Adipocyte (in vitro differentiated cells): ENCODE data around the gene B4GALT5.
"Not testable (repeated sequence)": the region's sequence is repeated elsewhere in the genome, so short reads cannot be mapped to it uniquely, and the experiment has no call there.

ENCODE experiments used
- DNase-seq: peaks from one replicate; pipeline ENCODE4 v3.0.0-alpha.2; 2015; ENCODE audit warnings: low read depth
- H3K27me3 ChIP-seq: replicated peaks from 2 replicates; pipeline ENCODE4 v1.7.0; 2013; ENCODE audit warnings: mild to moderate bottlenecking, low read length, moderate library complexity; ENCODE audit not compliant: control insufficient read depth, insufficient read depth
- H3K36me3 ChIP-seq: 2 replicates; pipeline ENCODE4 v1.7.0; 2013; ENCODE audit warnings: low read length, mild to moderate bottlenecking, moderate library complexity; ENCODE audit not compliant: control insufficient read depth, insufficient read depth, severe bottlenecking
- H3K4me1 ChIP-seq: 2 replicates; pipeline ENCODE4 v1.7.0; 2013; ENCODE audit warnings: mild to moderate bottlenecking, low read length, moderate library complexity; ENCODE audit not compliant: control insufficient read depth, insufficient read depth
- H3K4me3 ChIP-seq: 2 replicates; pipeline ENCODE4 v1.7.0; 2013; ENCODE audit warnings: mild to moderate bottlenecking, low read length, moderate library complexity
- H3K9ac ChIP-seq: 2 replicates; pipeline ENCODE4 v1.7.0; 2013; ENCODE audit warnings: mild to moderate bottlenecking, low read length, moderate library complexity
- H3K9me3 ChIP-seq: 2 replicates; pipeline ENCODE4 v1.7.0; 2013; ENCODE audit warnings: mild to moderate bottlenecking, low read length, moderate library complexity; ENCODE audit not compliant: control insufficient read depth

Gene B4GALT5

GRCh38 chr20:49675368-49676151 is 38.1 kb downstream of the B4GALT5 start:
- Histone ChIP-seq H3K4me3 (no peak overlapping the region), H3K36me3 (no peaks in the 10 kb centered on the region), H3K9ac (peak overlapping the region; percentile 34), H3K9me3 (no peaks in the 10 kb centered on the region), H3K4me1 (peaks cover 80% of the 10 kb centered on the region), H3K27me3 (no peaks in the 10 kb centered on the region)
- DNase-seq = no peak

GRCh38 chr20:49674383-49675352 is 39.0 kb downstream of the B4GALT5 start:
- Histone ChIP-seq H3K36me3 (no peaks in the 10 kb centered on the region), H3K9me3 (no peaks in the 10 kb centered on the region), H3K4me3 (no peak overlapping the region), H3K27me3 (no peaks in the 10 kb centered on the region), H3K9ac (peak overlapping the region; percentile 8), H3K4me1 (peaks cover 78% of the 10 kb centered on the region)
- DNase-seq = peak; percentile 52

GRCh38 chr20:49672096-49672664 is 41.5 kb downstream of the B4GALT5 start:
- no peak for DNase-seq
- H3K9me3 ChIP-seq = no peaks in the 10 kb centered on the region
- no peaks in the 10 kb centered on the region for H3K27me3 ChIP-seq
- peaks cover 63% of the 10 kb centered on the region for H3K4me1 ChIP-seq
- no peak overlapping the region for H3K4me3 ChIP-seq
- no peaks in the 10 kb centered on the region for H3K36me3 ChIP-seq
- no peak overlapping the region for H3K9ac ChIP-seq

GRCh38 chr20:49671433-49671832 is 42.2 kb downstream of the B4GALT5 start:
- no peak overlapping the region for H3K4me3 ChIP-seq
- no peaks in the 10 kb centered on the region for H3K36me3 ChIP-seq
- H3K27me3 ChIP-seq = no peaks in the 10 kb centered on the region
- no peak for DNase-seq
- H3K9ac ChIP-seq = no peak overlapping the region
- no peaks in the 10 kb centered on the region for H3K9me3 ChIP-seq
- peaks cover 55% of the 10 kb centered on the region for H3K4me1 ChIP-seq

GRCh38 chr20:49669601-49670189 is 44.0 kb downstream of the B4GALT5 start:
- peak overlapping the region; percentile 58 for H3K4me3 ChIP-seq
- peak; percentile 53 for DNase-seq
- no peaks in the 10 kb centered on the region for H3K36me3 ChIP-seq
- no peaks in the 10 kb centered on the region for H3K9me3 ChIP-seq
- H3K9ac ChIP-seq = peak overlapping the region; percentile 40
- peaks cover 38% of the 10 kb centered on the region for H3K4me1 ChIP-seq
- no peaks in the 10 kb centered on the region for H3K27me3 ChIP-seq

- DNase-seq, H3K27me3 ChIP-seq, H3K9ac ChIP-seq, H3K4me3 ChIP-seq, H3K36me3 ChIP-seq, H3K9me3 ChIP-seq: not testable (repeated sequence)
- H3K4me1 ChIP-seq = peaks cover 31% of the 10 kb centered on the region
Observed at GRCh38 chr20:49668878-49669195, 44.8 kb downstream of the B4GALT5 start.

- Histone ChIP-seq H3K9me3 (no peaks in the 10 kb centered on the region), H3K4me3 (no peak overlapping the region)
- no peak for DNase-seq
Observed at GRCh38 chr20:49668181-49668877, 45.3 kb downstream of the B4GALT5 start.

GRCh38 chr20:49666911-49667310 is 46.8 kb downstream of the B4GALT5 start:
- Histone ChIP-seq H3K9me3 (no peaks in the 10 kb centered on the region), H3K4me1 (peaks cover 23% of the 10 kb centered on the region), H3K9ac (no peak overlapping the region), H3K36me3 (no peaks in the 10 kb centered on the region), H3K4me3 (no peak overlapping the region), H3K27me3 (no peaks in the 10 kb centered on the region)
- DNase-seq = no peak

More at GRCh38 chr20:49668181-49668877, 45.3 kb downstream of the B4GALT5 start:
- Histone ChIP-seq H3K9ac (no peak overlapping the region), H3K4me1 (peaks cover 27% of the 10 kb centered on the region), H3K36me3 (no peaks in the 10 kb centered on the region), H3K27me3 (no peaks in the 10 kb centered on the region)

- no peak overlapping the region for H3K9ac ChIP-seq
- DNase-seq = no peak
- no peaks in the 10 kb centered on the region for H3K27me3 ChIP-seq
- H3K4me1 ChIP-seq = peaks cover 14% of the 10 kb centered on the region
- H3K4me3 ChIP-seq = no peak overlapping the region
- no peaks in the 10 kb centered on the region for H3K9me3 ChIP-seq
- no peaks in the 10 kb centered on the region for H3K36me3 ChIP-seq
Observed at GRCh38 chr20:49665796-49666195, 47.9 kb downstream of the B4GALT5 start.

- H3K4me3 ChIP-seq = no peak overlapping the region
- no peaks in the 10 kb centered on the region for H3K36me3 ChIP-seq
- H3K27me3 ChIP-seq = no peaks in the 10 kb centered on the region
- DNase-seq = no peak
- no peaks in the 10 kb centered on the region for H3K9me3 ChIP-seq
- peaks cover 8% of the 10 kb centered on the region for H3K4me1 ChIP-seq
- H3K9ac ChIP-seq = no peak overlapping the region
Observed at GRCh38 chr20:49664612-49665313, 48.9 kb downstream of the B4GALT5 start.
